Gastrocnemius medialis (tissue), 4 donors: ENCODE data around the gene WDR87. TPM values are rescaled to one million over a fixed set of nuclear protein-coding genes. Genes with fewer than 3 reads are reported as not detected.

Experiments used
- ATAC-seq, 2 donors: fragments of 150-250 bp; one replicate each; pipeline ENCODE4 v1.9.1; 2016
- DNase-seq, 2 donors: peaks; one replicate each; pipeline ENCODE4 v3.0.0-alpha.2; 2019
- H3K27ac ChIP-seq, 4 donors: fragments of 200-600 bp; sonication (generic); 1 replicate in 1 of 4; 2 replicates in 3 of 4; pipeline ENCODE4 v1.5.1; 2016 to 2018; ENCODE audit warnings: mild to moderate bottlenecking in 2 of 4, moderate library complexity in 1 of 4
- H3K27me3 ChIP-seq, 3 donors: fragments of 200-600 bp; sonication (generic) in 2 of 3; 1 replicate in 1 of 3; 2 replicates in 2 of 3; pipeline versions ENCODE4 v1.5.1 to v1.6.0; 2016 to 2019; ENCODE audit warnings: mild to moderate bottlenecking in 1 of 3, moderate library complexity in 1 of 3
- H3K36me3 ChIP-seq, 2 donors: fragments of 200-600 bp; sonication (generic) in 1 of 2; one replicate each; pipeline ENCODE4 v1.5.1; 2017 to 2018
- H3K4me1 ChIP-seq, 2 donors: fragments of 200-600 bp; sonication (generic) in 1 of 2; one replicate each; pipeline ENCODE4 v1.5.1; 2016 to 2017; ENCODE audit warnings: mild to moderate bottlenecking in 2 of 2
- H3K4me3 ChIP-seq, 4 donors: fragments of 200-600 bp; sonication (generic) in 3 of 4; 1 replicate in 1 of 4; 2 replicates in 3 of 4; pipeline ENCODE4 v1.5.1; 2016 to 2019; ENCODE audit warnings: mild to moderate bottlenecking in 2 of 4
- H3K9me3 ChIP-seq, 3 donors: fragments of 200-600 bp; sonication (generic) in 2 of 3; 1 replicate in 1 of 3; 2 replicates in 2 of 3; pipeline ENCODE4 v1.5.1; 2016 to 2019
- POLR2A ChIP-seq, 2 donors: fragments of 450-650 bp; IDR thresholded peaks; one replicate each; pipeline ENCODE4 v1.6.1; 2017; ENCODE audit warnings: antibody characterized with exemption in 2 of 2, mild to moderate bottlenecking in 2 of 2, moderate library complexity in 2 of 2
- in situ Hi-C, 4 donors: fragments of 200-750 bp; cut with MboI; loops; one replicate each; pipeline versions ENCODE4 v1.15.0 to v1.8.0; 2017; ENCODE audit warnings: low sequenced_read_pairs in 4 of 4
- intact Hi-C: fragments of 100-400 bp; cut with DNase I; formaldehyde crosslinking; loops from one replicate; pipeline ENCODE4 v1.15.1; 2023; ENCODE audit warnings: low total_unique reads
- total RNA-seq, 4 donors: library from RNA; depleted of rRNA; stranded (reverse); fragments of >200 nt; gene quantifications; one replicate each; pipeline versions ENCODE4 v1.1.0 to v1.2.3, GENCODE V29; 2016
- TF ChIP-seq, protein P1 (sequence below), 5 experiments: fragments of 450-650 bp in 3 of 5; fragments of 200-600 bp in 2 of 5; sonication (generic) in 2 of 5; IDR thresholded peaks in 4 of 5; conservative IDR thresholded peaks in 1 of 5; 1 replicate in 4 of 5; 2 replicates in 1 of 5; pipeline ENCODE4 v1.5.1; 2016 to 2019; ENCODE audit warnings: antibody characterized with exemption in 5 of 5, mild to moderate bottlenecking in 3 of 5, moderate library complexity in 3 of 5

WDR87 gene
- not detected for total RNA-seq

DNA sequence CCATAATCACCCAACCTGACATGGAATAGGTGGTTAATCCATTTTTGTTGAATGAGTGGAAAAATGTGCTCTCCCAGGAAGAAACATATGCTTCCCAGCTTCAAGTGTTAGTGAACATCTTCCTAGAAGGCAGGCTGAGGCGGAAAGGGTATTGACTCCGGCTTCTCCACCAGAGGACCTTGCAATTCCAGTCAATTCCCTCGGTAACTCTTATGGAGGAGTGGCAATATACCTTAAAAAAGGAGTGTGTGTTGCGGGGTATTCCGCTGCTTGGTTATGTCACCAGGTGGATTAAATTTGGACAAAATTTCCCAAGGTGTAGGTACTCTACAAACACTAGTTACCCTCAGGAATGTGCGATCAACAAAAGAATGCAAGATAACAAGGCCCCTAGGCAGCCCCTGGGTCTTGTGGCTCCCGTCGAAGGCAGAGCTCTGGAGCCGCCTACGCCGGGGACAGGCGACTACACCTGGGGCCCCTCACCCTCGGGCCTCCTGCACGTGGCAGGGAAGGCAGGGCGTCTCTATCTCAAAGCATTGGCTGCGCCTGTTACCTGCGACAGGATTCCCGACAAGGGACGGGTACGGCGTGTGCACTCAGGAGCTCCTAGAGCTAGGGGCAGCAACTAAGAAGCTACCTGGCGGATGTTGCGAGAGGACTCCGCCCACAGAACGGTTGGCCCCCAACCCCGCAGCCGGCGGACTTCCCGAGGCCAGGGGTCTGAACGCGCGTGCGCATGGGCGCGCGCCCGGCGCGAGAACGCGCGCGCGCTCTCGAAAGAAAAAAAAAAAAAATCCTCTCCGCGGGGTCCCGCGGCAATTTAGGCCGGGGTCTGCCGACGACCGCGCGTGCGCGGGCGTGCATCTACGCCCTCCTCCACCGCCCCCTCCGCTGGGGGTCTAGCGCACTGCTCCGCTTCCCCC is at the start of gene WDR87:
TSS of gene WDR87 (minus strand) at position 649 of the 923 bp plus-strand sequence. CDS start 8,355 bp downstream, outside the sequence.
- in situ Hi-C loops (loop anchor here (10.0 to 25.0 kb wide), 2 partner anchors 189 to 431 kb away; partner anchors contain the start of gene CATSPERG (in 4 of the 4)), intact Hi-C loops (loop anchor here (2.0 to 10.0 kb wide), 6 partner anchors 186 to 571 kb away; partner anchors contain the start of genes CATSPERG, KCNK6, YIF1B and ZNF527)
- Histone ChIP-seq H3K27ac (peak within 1 kb of the TSS; percentile 62 to 85 (median 83)), H3K9me3 (no peaks in the 10 kb centered on the region), H3K36me3 (no peaks in the 10 kb centered on the region), H3K4me1 (peaks cover 9 to 16% of the 10 kb centered on the region in 2 donors), H3K27me3 (no peaks in the 10 kb centered on the region), H3K4me3 (peak within 1 kb of the TSS; percentile 84 to 98 (median 90))
- TF ChIP-seq, protein P1, sequence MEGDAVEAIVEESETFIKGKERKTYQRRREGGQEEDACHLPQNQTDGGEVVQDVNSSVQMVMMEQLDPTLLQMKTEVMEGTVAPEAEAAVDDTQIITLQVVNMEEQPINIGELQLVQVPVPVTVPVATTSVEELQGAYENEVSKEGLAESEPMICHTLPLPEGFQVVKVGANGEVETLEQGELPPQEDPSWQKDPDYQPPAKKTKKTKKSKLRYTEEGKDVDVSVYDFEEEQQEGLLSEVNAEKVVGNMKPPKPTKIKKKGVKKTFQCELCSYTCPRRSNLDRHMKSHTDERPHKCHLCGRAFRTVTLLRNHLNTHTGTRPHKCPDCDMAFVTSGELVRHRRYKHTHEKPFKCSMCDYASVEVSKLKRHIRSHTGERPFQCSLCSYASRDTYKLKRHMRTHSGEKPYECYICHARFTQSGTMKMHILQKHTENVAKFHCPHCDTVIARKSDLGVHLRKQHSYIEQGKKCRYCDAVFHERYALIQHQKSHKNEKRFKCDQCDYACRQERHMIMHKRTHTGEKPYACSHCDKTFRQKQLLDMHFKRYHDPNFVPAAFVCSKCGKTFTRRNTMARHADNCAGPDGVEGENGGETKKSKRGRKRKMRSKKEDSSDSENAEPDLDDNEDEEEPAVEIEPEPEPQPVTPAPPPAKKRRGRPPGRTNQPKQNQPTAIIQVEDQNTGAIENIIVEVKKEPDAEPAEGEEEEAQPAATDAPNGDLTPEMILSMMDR (IDR thresholded peaks at IDR 0.05 in 4 of 5, conservative IDR thresholded peaks at IDR 0.05 in 1 of 5): no peak
- TF ChIP-seq POLR2A (IDR thresholded peaks at IDR 0.05): no peak
- DNase-seq: no peak
- no peak for ATAC-seq

DNA sequence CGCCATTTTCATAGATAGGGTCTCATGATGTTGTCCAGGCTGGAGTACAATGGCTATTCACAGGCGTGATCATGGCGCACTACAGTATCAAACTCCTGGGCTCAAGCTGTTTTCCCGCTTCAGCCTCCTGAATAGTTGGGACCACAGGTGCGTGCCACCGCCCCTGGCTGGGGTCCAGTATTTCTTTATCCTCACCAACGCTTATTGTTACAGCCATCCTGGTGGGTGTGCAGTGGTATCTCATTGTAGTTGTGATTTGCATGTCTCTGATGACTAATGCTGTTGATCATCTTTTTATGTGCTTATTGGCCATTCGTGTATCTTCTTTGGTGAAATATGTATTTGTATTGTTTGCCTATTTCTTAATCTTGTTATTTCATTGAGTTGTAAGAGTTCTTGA is 49.6 kb upstream of the WDR87 start:
- Histone ChIP-seq H3K27me3 (no peaks in the 10 kb centered on the region), H3K36me3 (no peaks in the 10 kb centered on the region), H3K27ac (no peak overlapping the region), H3K4me1 (no peaks in the 10 kb centered on the region), H3K4me3 (no peak overlapping the region), H3K9me3 (no peaks in the 10 kb centered on the region)
- no peak for ATAC-seq
- TF ChIP-seq POLR2A (IDR thresholded peaks at IDR 0.05): no peak
- TF ChIP-seq, protein P1 (IDR thresholded peaks at IDR 0.05 in 4 of 5, conservative IDR thresholded peaks at IDR 0.05 in 1 of 5): no peak
- DNase-seq: no peak
- in situ Hi-C loops: no loop called here
- intact Hi-C loops: no loop called here

DNA sequence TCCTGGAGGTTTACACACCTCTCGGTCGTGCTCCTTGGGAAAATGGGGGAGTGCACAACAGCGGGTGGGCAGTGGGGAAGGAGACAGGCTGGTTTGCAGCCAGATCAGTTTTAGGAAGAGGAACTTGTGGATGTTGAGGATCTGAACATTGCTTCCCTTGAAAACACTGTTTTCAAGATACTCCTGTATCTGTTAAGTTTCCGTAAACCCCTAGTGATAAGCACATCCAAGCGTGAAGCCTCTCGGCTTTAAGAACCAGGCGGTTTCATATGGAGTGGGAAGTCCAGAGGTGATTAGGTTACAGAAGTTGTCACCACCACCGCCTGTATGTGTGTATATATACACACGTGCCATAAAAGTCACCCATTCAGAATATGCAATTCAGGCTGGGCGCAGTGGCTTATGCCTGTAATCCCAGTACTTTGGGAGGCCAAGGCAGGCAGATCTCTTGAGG is 48.1 kb upstream of the WDR87 start:
- ATAC-seq (no peak), DNase-seq (no peak)
- Histone ChIP-seq H3K27ac (no peak overlapping the region), H3K4me1 (no peaks in the 10 kb centered on the region), H3K4me3 (no peak overlapping the region), H3K9me3 (no peaks in the 10 kb centered on the region), H3K27me3 (no peaks in the 10 kb centered on the region), H3K36me3 (no peaks in the 10 kb centered on the region)
- in situ Hi-C loops (no loop called here), intact Hi-C loops (no loop called here)
- TF ChIP-seq POLR2A (IDR thresholded peaks at IDR 0.05): no peak
- TF ChIP-seq, protein P1 (IDR thresholded peaks at IDR 0.05 in 4 of 5, conservative IDR thresholded peaks at IDR 0.05 in 1 of 5): no peak

DNA sequence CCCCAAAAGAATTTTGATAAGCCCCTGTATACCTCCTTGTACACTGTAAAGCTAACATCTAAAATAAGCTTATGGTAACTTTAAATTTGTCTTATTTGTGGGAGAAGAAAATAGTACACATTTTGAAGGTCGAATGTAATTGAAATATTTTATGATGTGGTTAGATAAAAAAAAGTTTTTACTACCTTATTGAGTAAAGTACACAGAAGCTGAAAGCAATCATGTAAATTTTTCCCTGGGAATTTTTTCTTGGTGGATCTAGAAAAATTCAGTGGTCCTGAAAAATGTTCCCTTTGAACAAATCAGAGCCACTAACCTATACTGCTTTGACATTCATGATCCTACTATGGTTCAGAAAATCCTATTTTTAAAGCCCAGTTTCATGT is 47.5 kb upstream of the WDR87 start:
- in situ Hi-C loops: no loop called here
- no peaks in the 10 kb centered on the region for H3K27me3 ChIP-seq
- TF ChIP-seq, protein P1 (IDR thresholded peaks at IDR 0.05 in 4 of 5, conservative IDR thresholded peaks at IDR 0.05 in 1 of 5): no peak
- DNase-seq (no peak), ATAC-seq (no peak)
- H3K36me3 ChIP-seq: no peaks in the 10 kb centered on the region
- no peaks in the 10 kb centered on the region for H3K4me1 ChIP-seq
- H3K4me3 ChIP-seq: no peak overlapping the region
- H3K9me3 ChIP-seq: no peaks in the 10 kb centered on the region
- intact Hi-C loops: no loop called here
- H3K27ac ChIP-seq: no peak overlapping the region
